Effector CD8-positive, alpha-beta T cell (primary cell): ENCODE measurements around the gene COL9A1.

Experiments
- DNase-seq: peaks from one replicate; lab custom pipeline; 2025; lab: John Stamatoyannopoulos, UW

The COL9A1 gene

GRCh38 chr6:70171236-70171635 lies 131.6 kb downstream of the COL9A1 start:
- no peak for DNase-seq

DNA sequence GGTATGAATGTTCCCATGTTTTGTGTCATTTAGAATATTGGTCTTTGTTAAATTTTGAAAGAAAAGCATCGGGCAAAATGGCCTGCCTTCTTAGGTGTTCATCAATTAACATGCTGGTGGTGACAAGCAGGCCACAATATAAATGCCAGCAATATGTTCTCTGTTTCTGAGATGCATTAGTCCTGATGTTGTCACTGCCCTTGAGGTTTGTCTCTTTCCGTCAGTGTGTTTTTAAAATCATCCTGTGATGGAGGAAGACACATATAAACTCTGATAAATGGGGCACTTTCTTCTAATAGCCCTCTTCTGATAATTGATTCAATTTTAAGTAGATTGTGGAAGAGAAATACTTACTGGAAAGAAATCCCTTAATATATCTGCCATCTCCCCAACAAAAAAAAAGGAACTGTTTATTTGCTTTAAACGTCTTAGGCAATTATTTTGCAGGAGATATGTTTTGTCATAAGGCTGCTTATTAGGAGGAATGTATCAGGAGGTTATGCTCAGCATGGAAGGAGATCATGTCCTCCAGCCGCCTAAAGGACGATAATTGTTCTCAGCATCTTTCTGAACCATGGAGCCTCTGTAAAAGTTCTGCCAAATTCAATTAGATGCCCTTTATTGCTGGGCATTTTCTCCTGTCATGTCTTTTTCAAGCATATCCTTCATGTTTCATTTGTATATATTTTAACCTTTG lies 134.1 kb downstream of the COL9A1 start:
- no peak for DNase-seq
